Fibroblast of mammary gland (primary cell): ENCODE results near the gene TXNL4B.

Experiments used
- DNase-seq: peaks from one replicate; pipeline ENCODE4 v3.0.0-alpha.2; 2010; ENCODE audit warnings: low read depth
- H3K4me3 ChIP-seq: 2 replicates; pipeline ENCODE4 v1.5.1; 2011; ENCODE audit warnings: low read depth, mild to moderate bottlenecking, low read length, moderate library complexity; ENCODE audit not compliant: control insufficient read depth
- CTCF ChIP-seq: conservative IDR thresholded peaks from 2 replicates; pipeline ENCODE4 v1.5.1; 2011; ENCODE audit warnings: low read depth, low read length, inconsistent platforms; ENCODE audit not compliant: control insufficient read depth, insufficient read depth

Gene TXNL4B

GRCh38 chr16:72050769-72051464 lies 42.5 kb downstream of the TXNL4B start:
- TF ChIP-seq CTCF = no peak
- peak; percentile 54 for DNase-seq

GRCh38 chr16:72049110-72049509 lies 44.3 kb downstream of the TXNL4B start:
- TF ChIP-seq CTCF = no peak
- no peak overlapping the region for H3K4me3 ChIP-seq
- DNase-seq = no peak

More at GRCh38 chr16:72050769-72051464, 42.5 kb downstream of the TXNL4B start:
- H3K4me3 ChIP-seq = no peak overlapping the region

- H3K4me3 ChIP-seq = no peak overlapping the region
- no peak for TF ChIP-seq CTCF
- DNase-seq = no peak
Observed at GRCh38 chr16:72044825-72045359, 48.5 kb downstream of the TXNL4B start.

- DNase-seq = no peak
- TF ChIP-seq CTCF = no peak
- H3K4me3 ChIP-seq = no peak overlapping the region
Observed at GRCh38 chr16:72044296-72044695, 49.1 kb downstream of the TXNL4B start.

GRCh38 chr16:72043539-72043938 lies 49.9 kb downstream of the TXNL4B start:
- DNase-seq = no peak
- TF ChIP-seq CTCF = no peak
- H3K4me3 ChIP-seq = no peak overlapping the region

GRCh38 chr16:72043058-72043457 lies 50.4 kb downstream of the TXNL4B start:
- no peak for TF ChIP-seq CTCF
- DNase-seq = no peak
- H3K4me3 ChIP-seq = no peak overlapping the region
